ENCODE measurements around the gene CFAP206.

DNA sequence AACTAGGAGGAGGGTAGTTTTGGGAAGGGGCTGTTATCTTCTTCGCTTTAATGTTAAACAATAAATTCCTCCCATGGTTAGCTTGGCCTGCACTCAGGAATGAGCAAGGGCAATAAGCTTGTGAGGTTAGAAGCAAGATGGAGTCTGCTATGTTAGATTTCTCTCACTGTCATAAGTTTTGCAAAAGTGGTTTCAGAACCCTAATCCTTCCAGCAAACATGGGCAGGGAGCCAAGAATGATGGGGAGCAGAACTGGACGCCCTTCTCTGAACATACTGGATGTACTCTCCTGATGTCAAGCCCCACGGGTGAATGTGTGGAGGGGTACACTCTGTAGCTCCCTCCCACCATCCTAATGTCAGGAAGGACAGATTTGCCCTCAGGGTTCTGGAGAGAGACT is 40.9 kb upstream of the CFAP206 start:
- TF ChIP-seq, protein P1, sequence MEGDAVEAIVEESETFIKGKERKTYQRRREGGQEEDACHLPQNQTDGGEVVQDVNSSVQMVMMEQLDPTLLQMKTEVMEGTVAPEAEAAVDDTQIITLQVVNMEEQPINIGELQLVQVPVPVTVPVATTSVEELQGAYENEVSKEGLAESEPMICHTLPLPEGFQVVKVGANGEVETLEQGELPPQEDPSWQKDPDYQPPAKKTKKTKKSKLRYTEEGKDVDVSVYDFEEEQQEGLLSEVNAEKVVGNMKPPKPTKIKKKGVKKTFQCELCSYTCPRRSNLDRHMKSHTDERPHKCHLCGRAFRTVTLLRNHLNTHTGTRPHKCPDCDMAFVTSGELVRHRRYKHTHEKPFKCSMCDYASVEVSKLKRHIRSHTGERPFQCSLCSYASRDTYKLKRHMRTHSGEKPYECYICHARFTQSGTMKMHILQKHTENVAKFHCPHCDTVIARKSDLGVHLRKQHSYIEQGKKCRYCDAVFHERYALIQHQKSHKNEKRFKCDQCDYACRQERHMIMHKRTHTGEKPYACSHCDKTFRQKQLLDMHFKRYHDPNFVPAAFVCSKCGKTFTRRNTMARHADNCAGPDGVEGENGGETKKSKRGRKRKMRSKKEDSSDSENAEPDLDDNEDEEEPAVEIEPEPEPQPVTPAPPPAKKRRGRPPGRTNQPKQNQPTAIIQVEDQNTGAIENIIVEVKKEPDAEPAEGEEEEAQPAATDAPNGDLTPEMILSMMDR (IDR thresholded peaks at IDR 0.05 in 2 of 3, conservative IDR thresholded peaks at IDR 0.05 in 1 of 3; ENCODE audit: borderline replicate concordance in 1 of 3, insufficient read depth in 1 of 3, low read depth in 2 of 3, low read length in 2 of 3): no peak
- no peak for TF ChIP-seq TCF7L2 (IDR thresholded peaks at IDR 0.05; ENCODE audit: borderline replicate concordance, extremely low read depth, insufficient read depth, insufficient read length)
- TF ChIP-seq POLR2A (IDR thresholded peaks at IDR 0.05; ENCODE audit: borderline replicate concordance, extremely low read depth, insufficient read depth, insufficient read length): no peak
- TF ChIP-seq CEBPB (IDR thresholded peaks at IDR 0.05; ENCODE audit: low read depth): no peak
- TF ChIP-seq EZH2phosphoT487 (IDR thresholded peaks at IDR 0.05; ENCODE audit: borderline replicate concordance): no peak
- no peak for TF ChIP-seq POLR2AphosphoS5 (IDR thresholded peaks at IDR 0.05; ENCODE audit: low read depth, low read length)
- no peak for TF ChIP-seq ZNF274 (IDR thresholded peaks at IDR 0.05; ENCODE audit: low read depth, low read length)
- TF ChIP-seq JUND (IDR thresholded peaks at IDR 0.05): no peak

Measured in HCT116 (cell line).